Loucy (cell line): Measurements from ENCODE around the gene HIP1.

Experiments used
- CTCF ChIP-seq: fragments of 200-600 bp; sonication (generic); conservative IDR thresholded peaks from 2 replicates; pipeline ENCODE4 v1.5.1; 2014; ENCODE audit warnings: mild to moderate bottlenecking, antibody characterized with exemption, low read length
- EZH2phosphoT487 ChIP-seq: fragments of 200-600 bp; IDR thresholded peaks from 2 replicates; pipeline ENCODE4 v1.6.1; 2018; ENCODE audit warnings: antibody characterized with exemption, mild to moderate bottlenecking, moderate library complexity, borderline replicate concordance

- no peak for TF ChIP-seq CTCF
- TF ChIP-seq EZH2phosphoT487, result no peak
These were observed 170.7 kb downstream of the HIP1 start for GRCh38 chr7:75567948-75568595.
